GM18870 (cell line): ENCODE data around the gene MT1X.
"Not testable (repeated sequence)": the region's sequence is repeated elsewhere in the genome, so short reads cannot be mapped to it uniquely, and the experiment has no call there.

Experiments used
- ATAC-seq: cut with Tn5 transposase; IDR thresholded peaks from one replicate; pipeline ENCODE4 v1.9.1; 2021; ENCODE audit warnings: moderate library complexity; ENCODE audit not compliant: unreplicated experiment

Gene MT1X

DNA sequence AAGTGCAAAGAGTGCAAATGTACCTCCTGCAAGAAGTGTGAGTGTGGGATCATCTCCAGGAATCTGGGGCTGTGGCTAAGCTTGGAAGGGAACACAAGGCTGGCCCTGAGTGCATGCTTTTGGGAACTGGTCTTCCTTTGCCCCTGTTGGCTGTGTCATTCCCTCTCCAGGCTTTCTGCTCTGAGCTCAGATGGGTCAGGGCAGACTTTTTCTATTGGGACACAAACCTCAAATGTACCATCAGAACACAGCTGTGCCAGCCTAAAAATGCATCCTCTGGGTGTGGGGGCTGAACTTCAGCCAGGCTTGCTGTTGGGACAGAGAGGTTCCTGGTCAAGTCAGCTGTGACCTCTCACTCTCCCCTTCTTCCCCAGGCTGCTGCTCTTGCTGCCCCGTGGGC is 29.7 kb upstream of the MT1X start:
- ATAC-seq, result no peak

DNA sequence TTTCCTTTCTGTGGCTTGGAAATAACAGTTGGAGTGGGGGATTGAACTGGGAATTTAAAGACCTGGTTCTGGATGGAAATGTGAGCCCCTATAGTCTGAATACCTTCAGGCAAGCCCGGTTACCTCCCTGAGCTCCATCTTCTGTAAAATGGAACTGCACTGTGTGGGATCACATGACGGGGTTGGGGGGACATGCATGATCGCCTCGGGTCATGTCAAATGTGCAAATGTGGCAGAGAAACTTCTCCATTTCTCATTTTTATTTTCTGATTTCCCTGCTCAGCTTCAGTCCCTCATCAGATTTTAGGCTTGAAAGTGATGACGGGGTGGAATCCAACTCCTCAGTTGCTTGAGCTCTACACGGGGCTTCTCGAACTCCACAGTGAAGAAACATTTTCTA is 29.1 kb upstream of the MT1X start:
- no peak for ATAC-seq

DNA sequence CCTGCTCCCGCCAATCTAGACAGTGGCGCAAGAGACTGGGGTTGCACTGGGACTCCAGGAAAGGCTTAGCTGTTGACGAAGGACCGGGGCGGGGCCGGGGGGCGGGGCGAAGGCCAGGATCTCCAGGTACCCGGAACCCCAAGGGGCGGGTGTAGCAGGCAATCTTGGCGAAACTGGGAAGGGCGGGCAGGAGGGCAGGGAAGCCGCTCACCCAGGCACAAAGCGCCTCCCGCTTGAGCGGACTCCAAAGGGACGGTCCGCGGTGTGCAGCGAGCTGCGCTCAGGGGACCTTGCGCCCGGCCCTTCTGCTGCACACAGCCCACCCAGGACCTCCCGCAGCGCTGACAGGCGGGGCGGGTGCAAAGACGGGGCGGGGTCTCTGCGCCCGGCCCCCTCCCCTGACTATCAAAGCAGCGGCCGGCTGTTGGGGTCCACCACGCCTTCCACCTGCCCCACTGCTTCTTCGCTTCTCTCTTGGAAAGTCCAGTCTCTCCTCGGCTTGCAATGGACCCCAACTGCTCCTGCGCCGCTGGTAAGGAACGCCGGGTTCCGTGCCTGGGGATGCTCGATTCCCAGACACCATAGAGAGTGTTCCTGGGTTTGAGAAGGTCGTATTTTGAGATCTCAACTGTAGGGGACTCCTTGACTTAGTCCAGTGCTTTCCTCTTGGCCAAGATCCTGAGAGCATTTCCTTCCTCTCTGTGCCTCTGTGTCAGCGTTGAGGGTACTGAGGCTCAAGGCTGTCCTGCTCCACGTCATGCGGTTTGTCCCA is 24.5 kb upstream of the MT1X start, which contains the start of gene MT1F:
Gene MT1F (plus strand): TSS at position 405 of the 772 bp plus-strand sequence. CDS start 100 bp downstream, at position 505.
- no peak for ATAC-seq

DNA sequence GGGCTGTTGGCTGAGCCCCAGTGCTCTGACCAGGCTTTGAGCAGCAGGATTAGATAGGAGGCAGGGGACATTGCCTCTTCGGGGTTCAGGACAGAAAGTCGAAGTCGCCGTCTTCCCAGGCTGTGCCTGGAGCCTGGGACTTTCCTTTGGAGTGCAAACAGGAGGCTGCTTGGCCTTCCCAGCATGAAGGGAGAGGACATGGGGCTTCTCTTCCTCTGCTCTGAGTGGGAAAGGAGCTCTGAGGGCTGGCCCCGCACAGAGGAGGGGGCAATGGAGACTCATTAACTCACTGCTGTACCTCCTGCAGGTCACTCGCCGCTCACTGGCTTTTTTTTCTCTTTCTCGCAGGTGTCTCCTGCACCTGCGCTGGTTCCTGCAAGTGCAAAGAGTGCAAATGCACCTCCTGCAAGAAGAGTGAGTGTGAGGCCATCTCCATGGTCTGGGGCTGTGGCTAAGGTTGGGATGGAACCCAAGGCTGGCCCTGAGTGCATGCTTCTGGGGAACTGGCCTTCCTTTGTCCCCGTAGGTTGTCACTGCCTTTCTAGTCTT is 23.9 kb upstream of the MT1X start:
- ATAC-seq, result no peak

DNA sequence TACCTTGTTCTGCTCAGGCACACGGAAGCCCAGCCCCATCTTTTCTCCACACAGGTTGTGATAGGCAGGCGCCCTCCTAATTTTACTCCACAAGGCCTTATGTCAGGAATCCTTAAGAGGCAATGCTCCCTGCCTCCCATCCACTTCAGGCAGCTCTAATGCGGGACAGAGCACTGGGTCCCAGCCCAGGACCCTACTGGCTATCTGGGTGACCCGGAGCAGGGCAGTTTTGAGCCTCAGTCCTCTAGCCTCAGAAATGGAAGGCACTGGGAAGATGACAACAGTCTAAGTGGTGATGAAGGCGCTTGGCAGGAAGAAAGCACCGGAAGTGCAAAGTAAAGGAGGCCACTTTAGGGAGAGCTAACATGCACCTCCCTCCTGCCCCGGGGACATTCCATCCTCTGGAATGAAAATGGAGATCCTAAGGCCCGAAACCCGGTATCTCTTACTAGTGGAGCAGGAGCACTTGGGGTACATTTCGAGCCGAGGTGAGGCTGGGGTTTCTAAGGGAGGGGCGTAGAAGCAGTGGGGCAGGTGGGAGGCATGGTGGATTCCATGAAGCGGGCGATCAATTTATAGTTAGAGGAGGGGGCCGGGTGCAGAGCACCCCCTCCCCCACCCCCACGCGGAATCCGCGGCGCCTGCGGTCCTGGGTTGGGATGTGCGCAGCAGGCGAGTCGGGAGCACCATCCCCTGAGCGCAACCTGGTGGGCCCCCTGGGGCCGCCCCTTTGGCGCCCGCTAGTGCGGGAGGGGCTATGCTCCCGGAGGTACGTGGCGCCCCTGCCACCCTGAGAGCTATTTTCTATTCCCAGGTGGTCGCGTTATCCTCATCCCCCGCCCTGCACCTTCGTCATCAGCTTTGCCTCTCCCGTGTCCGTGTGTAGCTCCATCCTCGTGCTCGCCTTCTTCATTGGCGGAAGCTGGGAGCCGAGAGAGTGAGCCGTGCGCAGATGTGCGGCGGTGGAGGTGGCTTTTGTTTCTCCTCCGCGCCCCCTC is 19.6 kb upstream of the MT1X start:
- no peak for ATAC-seq

DNA sequence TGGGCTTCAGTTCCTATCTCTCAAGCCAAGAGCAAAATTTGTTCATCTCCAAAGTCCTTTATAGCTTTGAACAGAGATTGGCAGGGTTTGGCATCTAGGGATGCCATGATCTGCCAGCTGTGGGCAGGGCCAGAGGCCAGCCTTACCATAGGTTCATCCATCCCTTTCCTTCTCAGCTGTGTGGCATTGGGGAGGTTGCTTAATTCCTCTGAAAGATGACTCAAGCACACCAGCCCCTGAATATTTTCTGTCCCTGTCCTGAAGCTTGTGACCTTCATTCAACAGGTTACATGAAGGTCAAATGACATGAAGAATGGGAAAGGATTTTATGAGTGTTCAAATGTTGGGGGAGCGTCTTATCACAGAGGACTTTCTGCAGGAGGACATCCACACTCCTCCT is 17.8 kb upstream of the MT1X start:
- no peak for ATAC-seq

DNA sequence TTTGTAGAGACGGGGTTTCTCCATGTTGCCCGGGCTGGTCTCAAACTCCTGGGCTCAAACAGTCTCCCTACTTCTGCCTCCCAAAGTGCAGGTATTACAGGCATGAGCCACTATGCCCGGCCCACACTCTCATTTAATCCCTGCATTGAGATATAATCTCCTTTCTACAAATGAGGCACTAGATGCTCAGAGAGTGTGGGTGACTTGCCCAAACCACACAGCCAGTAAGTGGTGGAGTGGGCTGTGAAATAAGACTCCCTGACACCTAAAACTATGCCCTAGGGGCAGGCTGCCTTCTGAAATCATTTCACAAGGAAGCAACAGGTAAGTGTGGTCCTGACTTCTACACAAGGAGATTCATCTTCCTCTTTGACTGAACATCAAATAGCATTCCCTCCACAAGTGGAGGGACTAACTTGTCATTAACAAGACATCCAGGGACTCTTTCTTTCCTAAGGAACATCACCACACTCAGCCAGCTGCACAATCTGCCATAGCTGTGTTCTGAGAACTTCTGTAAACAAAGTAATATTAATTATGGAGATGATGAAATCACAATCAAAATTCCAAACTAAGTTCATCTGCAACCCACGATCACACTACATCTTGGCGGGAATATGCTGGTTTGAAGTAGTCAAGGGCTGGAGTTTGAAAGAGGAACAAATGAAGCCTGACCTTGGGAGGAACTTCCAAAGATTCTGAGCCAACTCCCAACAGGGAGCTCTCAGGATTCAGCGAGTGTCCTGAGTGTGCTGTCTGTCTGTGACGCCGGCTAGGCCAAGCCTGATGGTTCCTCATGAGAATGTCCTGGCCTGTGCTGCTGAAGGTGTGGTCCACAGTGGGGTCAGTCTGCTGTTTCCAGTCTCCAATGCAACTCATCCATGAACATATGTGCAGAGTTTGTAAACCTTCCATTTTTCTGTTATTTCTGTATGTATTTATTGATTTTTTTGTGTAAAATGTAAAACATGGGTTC is 16.7 kb upstream of the MT1X start:
- not testable (repeated sequence) for ATAC-seq

DNA sequence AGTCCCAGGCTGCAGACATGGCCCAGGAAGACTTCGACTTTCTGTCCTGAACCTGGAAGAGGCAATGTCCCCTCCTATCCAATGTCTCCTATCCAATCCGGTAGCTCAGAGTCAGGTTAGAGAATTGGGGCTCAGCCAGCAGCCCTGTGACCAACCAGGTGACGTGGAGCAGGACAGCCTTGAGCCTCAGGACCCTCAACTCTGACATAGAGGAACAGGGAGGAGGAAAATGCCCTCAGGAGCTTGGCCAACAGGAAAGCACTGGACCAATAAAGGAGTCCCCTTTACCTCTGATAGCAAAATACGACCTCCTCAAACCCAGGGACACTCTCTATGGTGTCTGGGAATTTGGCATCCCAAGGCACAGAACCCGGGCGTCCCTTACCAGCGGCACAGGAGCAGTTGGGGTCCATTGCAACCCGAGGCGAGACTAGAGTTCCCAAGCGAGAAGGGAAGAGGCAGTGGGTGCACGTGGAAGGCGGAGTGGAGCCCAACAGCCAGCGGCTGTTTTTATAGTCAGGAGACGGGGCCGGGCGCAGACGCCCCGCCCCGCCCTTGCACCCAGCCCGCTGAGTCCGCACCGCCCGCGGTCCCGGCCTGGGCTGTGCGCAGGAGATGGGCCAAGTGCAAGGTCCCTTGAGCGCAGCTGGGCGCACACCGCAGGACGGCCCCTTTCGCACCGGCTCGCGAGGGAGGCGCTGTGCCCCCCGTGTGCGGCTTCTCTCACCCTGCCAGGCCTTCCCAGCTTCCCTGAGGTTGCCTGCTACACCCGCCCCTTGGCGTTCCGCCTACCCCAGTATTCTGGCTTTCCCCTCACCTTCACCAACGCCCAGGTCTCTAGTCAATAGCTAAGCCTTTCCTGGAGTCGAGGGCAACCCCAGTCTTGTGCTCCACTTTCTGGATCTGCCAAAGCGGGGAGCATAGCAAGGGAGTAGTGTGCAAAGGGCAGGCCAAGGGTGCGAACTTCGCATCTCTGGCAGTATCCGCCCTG is 14.4 kb upstream of the MT1X start, which contains the start of gene MT1G:
Gene MT1G (minus strand): TSS at position 485 of the 991 bp plus-strand sequence. CDS start 72 bp downstream, at position 413.
- ATAC-seq, result no peak

DNA sequence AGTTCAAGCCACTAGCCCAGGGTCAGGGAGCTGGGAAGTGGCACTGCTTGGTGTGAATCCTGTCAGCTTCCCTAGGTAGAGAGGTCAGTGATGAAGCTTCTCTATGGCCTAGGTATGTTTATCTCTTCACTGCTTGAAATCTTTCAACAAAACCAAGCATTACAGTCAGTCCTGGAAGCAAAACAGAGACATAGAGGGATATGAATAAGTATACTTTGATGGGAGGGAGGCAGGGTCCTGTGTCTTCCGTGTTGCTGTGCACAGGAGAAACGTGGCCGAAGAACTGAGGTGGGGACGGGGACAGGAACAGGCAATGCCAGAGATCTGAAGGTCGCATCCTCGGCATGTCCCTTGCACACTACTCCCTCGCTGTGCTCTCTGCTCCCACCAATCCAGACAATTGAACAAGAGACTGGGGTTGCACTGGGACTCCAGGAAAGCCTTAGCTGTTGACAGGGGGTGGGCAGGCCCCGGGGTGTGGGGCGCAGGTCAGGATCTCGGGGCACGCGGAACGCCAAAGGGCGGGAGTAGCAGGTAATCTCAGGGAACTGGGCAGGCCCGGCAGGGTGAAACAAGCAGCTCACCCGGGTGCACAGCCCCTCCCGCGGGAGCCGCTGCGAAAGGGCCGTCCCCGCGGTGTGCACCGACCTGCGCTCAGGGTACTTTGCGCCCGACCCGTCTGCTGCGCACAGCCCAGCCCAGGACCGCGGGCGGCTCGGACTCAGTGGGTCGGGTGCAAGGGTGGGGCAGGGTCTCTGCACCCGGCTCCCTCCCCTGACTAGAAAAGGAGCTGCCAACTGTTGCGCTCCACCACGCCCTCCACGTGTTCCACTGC is 13.0 kb upstream of the MT1X start, which contains the start of gene MT1H:
Gene MT1H (plus strand): TSS at position 810 of the 835 bp plus-strand sequence. CDS start 71 bp downstream, outside the sequence.
- no peak for ATAC-seq

DNA sequence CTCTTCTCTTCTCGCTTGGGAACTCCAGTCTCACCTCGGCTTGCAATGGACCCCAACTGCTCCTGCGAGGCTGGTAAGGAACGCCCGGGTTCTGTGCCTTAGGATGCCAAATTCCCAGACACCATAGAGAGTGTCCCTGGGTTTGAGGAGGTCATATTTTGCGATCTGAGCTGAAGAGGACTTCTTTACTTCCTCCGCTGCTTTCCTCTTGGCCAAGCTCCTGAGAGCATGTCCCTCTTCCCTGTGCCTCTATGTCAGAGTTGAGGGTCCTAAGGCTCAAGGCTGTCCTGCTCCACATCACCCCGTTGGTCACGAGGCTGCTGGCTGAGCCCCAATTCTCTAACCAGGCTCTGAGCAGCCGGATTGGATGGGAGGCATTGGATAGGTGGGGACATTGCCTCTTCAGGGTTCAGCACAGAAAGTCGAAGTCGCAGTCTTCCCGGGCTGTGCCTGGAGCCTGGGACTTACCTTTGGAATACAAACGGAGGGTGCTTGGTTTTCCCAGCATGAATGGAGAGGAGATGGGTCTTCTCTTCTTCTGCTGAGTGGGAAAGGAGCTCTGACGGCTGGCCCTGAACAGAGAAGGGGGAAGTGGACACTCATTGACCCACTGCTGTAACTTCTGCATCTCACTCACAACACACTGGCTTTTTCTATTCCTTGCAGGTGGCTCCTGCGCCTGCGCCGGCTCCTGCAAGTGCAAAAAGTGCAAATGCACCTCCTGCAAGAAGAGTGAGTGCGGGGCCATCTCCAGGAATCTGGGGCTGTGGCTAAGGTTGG is 12.2 kb upstream of the MT1X start:
- ATAC-seq, result no peak

DNA sequence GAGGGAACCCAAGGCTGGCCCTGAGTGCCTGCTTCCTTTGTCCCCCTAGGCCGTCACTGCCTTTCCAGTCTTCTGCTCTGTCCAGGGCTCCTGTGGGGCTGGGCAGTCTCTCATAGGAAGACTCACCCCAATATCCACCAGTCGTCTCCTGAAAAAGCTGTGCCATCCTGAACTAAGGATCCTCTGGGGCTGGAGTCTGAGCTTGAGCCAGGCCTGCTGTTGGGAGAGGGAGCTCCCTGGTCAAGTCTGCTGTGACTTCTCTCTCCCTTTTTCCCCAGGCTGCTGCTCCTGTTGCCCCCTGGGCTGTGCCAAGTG is 11.7 kb upstream of the MT1X start:
- ATAC-seq, result no peak

DNA sequence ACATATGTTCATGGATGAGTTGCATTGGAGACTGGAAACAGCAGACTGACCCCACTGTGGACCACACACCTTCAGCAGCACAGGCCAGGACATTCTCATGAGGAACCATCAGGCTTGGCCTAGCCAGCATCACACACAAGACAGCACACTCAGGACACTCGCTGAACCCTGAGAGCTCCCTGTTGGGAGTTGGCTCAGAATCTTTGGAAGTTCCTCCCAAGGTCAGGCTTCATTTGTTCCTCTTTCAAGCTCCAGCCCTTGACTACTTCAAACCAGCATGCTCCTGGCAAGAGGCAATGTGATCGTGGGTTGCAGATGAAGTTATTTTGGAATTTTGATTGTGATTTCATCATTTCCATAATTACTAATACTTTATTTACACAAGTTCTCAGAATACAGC is 10.6 kb upstream of the MT1X start:
- ATAC-seq, result not testable (repeated sequence)

DNA sequence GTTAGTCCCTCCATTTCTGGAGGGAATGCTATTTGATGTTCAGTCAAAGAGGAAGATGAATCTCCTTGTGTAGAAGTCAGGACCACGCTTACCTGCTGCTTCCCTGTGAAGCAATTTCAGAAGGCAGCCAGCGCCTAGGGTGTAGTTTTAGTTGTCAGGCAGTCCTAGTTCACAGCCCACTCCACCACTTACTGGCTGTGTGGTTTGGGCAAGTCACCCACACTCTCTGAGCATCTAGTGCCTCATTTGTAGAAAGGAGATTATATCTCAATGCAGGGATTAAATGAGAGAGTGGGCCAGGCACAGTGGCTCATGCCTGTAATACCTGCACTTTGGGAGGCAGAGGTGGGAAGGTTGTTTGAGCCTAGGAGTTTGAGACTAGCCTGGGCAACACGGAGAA is 10.1 kb upstream of the MT1X start:
- not testable (repeated sequence) for ATAC-seq

DNA sequence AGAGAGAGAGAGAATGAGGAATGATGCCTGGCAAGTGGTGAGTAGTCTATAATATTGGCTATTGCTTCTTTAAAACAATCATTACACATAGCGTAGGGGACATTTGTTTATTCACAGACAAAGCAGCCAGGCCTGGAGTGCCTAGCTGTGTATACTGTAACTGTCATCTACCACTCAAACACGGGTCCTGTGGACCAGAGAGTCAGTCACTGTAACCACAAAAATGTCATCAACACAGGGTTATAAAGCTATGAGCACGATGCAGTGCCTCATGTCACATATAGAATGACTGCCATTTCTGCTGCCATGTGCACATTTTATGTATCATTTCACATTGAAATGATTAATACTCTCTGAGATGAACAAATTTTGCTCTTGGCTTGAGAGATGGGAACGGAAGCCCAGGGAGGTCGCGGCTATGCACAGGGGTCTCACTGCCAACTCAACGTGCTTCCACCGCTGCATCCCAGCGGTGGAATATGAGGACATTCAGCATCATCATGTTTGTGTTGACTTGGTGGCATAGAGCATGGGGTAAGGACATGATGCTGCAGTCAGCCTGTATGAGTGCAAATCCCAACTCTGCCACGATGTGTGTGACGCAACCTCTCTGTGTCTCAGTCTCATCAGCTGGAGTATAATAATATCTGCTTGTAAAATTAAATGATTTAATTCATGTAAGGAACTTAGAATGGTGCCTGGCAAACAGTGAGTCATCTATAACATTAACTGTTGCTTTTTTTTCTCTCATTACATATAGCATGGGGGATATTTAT is 9.3 kb upstream of the MT1X start:
- no peak for ATAC-seq

DNA sequence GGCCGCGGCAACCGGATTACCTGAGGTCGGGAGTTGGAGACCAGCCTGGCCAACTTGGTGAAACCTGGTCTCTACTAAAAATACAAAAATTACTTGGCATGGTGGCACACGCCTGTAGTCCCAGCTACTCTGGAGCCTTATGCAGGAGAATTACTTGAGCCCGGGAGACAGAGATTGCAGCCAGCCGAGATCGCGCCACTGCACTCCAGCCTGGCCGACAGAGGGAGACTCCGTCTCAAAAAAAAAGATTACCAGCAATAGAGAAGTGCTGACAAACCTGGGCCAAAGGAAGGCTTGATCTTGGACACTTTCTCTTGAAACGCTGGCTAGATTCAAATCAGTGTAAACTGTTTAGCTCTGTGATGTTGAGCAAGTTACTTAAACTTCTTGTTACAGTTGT is 8.3 kb upstream of the MT1X start:
- no peak for ATAC-seq

DNA sequence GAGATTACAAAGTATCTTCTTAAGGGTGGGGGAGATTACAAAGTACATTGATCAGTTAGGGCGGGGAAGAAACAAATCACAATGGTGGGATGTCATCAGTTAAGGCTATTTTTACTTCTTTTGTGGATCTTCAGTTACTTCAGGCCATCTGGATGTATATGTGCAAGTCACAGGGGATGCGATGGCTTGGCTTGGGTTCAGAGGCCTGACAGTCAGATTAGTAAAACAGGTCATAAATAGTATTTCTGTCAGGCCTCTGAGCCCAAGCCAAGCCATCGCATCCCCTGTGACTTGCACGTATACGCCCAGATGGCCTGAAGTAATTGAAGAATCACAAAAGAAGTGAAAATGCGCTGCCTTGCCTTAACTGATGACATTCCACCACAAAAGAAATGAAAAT is 7.7 kb upstream of the MT1X start:
- ATAC-seq, result not testable (repeated sequence)
